K562 (cell line): ENCODE results near the gene RNF207. TPM values are rescaled to one million over a fixed set of nuclear protein-coding genes. Genes with fewer than 3 reads are reported as not detected.

ENCODE experiments used
- ATAC-seq: fragments of 200-7000 bp; cut with Tn5 transposase; 3 replicates; pipeline ENCODE4 v1.9.1; 2020; ENCODE audit warnings: moderate library complexity
- BruUV-seq: library from RNA; stranded (reverse); fragments of 400-500 nt; replicated peaks from 2 replicates; lab custom pipeline; 2021; lab: Mats Ljungman, UMichigan
- CTCF ChIA-PET: fragments of 300-600 bp; formaldehyde crosslinking; extraction: SDS; loops from one replicate; lab custom pipeline; 2021; ENCODE audit warnings: low intra/inter-chr PET ratio; lab: Yijun Ruan, JAX
- POLR2A ChIA-PET: fragments of 300-600, 350-650 bp; sonication (Branson Sonifier 250); formaldehyde crosslinking; extraction: SDS; loops from one replicate; lab custom pipeline; 2021; ENCODE audit warnings: antibody characterized with exemption, inconsistent platforms; lab: Yijun Ruan, JAX
- DNase-seq, 4 experiments: peaks; one replicate each; pipeline versions ENCODE4 v3.0.0 to v3.0.0-alpha.2; 2011 to 2018; ENCODE audit warnings: low spot score in 3 of 4, mixed read lengths in 3 of 4; ENCODE audit errors: extremely low read depth in 1 of 4
- FAIRE-seq: peaks from 2 replicates; lab custom pipeline; 2011; peaks lifted over from hg19 to GRCh38; lab: Jason Lieb, UNC
- H2AFZ ChIP-seq: 2 replicates; pipeline ENCODE4 v1.6.0; 2011; ENCODE audit warnings: low read depth, low read length, control low read depth, inconsistent platforms
- H3K27ac ChIP-seq: fragments of 200-600 bp; 3 replicates; pipeline ENCODE4 v1.8.0; 2011; ENCODE audit warnings: low read depth, mild to moderate bottlenecking, control low read depth, inconsistent platforms, low read length, moderate library complexity, mixed read lengths; ENCODE audit errors: extremely low read depth
- H3K27me3 ChIP-seq, 2 experiments: fragments of 300-600 bp in 1 of 2; 2 replicates in 1 of 2; 3 replicates in 1 of 2; pipeline versions ENCODE4 v1.6.0 to v1.8.0; 2011; ENCODE audit warnings: inconsistent platforms in 2 of 2, low read length in 2 of 2, mild to moderate bottlenecking in 1 of 2, mixed read lengths in 1 of 2, moderate library complexity in 1 of 2; ENCODE audit not compliant: control insufficient read depth in 2 of 2, insufficient read depth in 2 of 2
- H3K36me3 ChIP-seq: fragments of 300-600 bp; 3 replicates; pipeline ENCODE4 v1.8.0; 2011; ENCODE audit warnings: mild to moderate bottlenecking, low read length, inconsistent platforms; ENCODE audit not compliant: control insufficient read depth, insufficient read depth
- H3K4me1 ChIP-seq, 2 experiments: fragments of 200-600 bp in 1 of 2; replicated peaks in 1 of 2; 2 replicates in 1 of 2; 3 replicates in 1 of 2; pipeline versions ENCODE4 v1.5.1 to v1.8.0; 2011; ENCODE audit warnings: inconsistent platforms in 2 of 2, low read length in 2 of 2, mild to moderate bottlenecking in 1 of 2, mixed read lengths in 1 of 2, moderate library complexity in 1 of 2; ENCODE audit not compliant: control insufficient read depth in 2 of 2, insufficient read depth in 2 of 2
- H3K4me2 ChIP-seq: 2 replicates; pipeline ENCODE4 v1.6.1; 2011; ENCODE audit warnings: low read length, control low read depth, inconsistent platforms, mixed read lengths; ENCODE audit not compliant: insufficient read depth
- H3K4me3 ChIP-seq: fragments of 200-600 bp; sonication (generic), shearing (Covaris generic); 2 replicates; pipeline ENCODE4 v1.5.1; 2016; ENCODE audit warnings: control low read depth, inconsistent platforms
- H3K79me2 ChIP-seq: fragments of 200-600 bp; 3 replicates; pipeline ENCODE4 v1.8.0; 2011; ENCODE audit warnings: low read length, inconsistent platforms; ENCODE audit not compliant: control insufficient read depth, insufficient read depth
- H3K9ac ChIP-seq, 2 experiments: 2 replicates each; pipeline versions ENCODE4 v1.6.0 to v1.6.1; 2011; ENCODE audit warnings: low read depth in 2 of 2, low read length in 2 of 2, control low read depth in 1 of 2, inconsistent platforms in 1 of 2, mild to moderate bottlenecking in 1 of 2, mixed read lengths in 1 of 2; ENCODE audit not compliant: insufficient read depth in 1 of 2
- H3K9me1 ChIP-seq: one replicate; pipeline ENCODE4 v1.6.0; 2011; ENCODE audit warnings: inconsistent platforms, mild to moderate bottlenecking, low read length, moderate library complexity; ENCODE audit not compliant: control insufficient read depth, insufficient read depth
- H3K9me3 ChIP-seq: replicated peaks from 2 replicates; pipeline ENCODE4 v1.5.1; 2011; ENCODE audit warnings: low read depth, low read length, inconsistent platforms; ENCODE audit not compliant: control insufficient read depth, insufficient read depth
- H4K20me1 ChIP-seq: replicated peaks from 2 replicates; pipeline ENCODE4 v1.6.1; 2011; ENCODE audit warnings: low read length, inconsistent platforms, mixed read lengths; ENCODE audit not compliant: control insufficient read depth, insufficient read depth
- NFIC ChIP-seq: fragments of 450-650 bp; IDR thresholded peaks from 2 replicates; pipeline ENCODE4 v1.6.1; 2017; ENCODE audit warnings: mild to moderate bottlenecking, inconsistent platforms
- WGBS: fragments of 100-300 bp; shearing (Covaris generic); methylation state at CpG from one replicate; pipeline ENCODE4 v1.1.6; 2016; ENCODE audit warnings: low coverage, mixed read lengths; ENCODE audit not compliant: insufficient coverage; ENCODE audit errors: missing lambda C conversion rate; 5-methylcytosine and 5-hydroxymethylcytosine counted together
- in situ Hi-C: fragments of 300-500 bp; cut with MboI; formaldehyde crosslinking; loops from 4 replicates; pipeline ENCODE4 v1.15.0; 2018; ENCODE audit warnings: inconsistent platforms, mixed read lengths
- intact Hi-C: fragments of 100-400 bp; cut with micrococcal nuclease; formaldehyde crosslinking; loops from 2 replicates; pipeline ENCODE4 v1.14.2; 2022
- polyA plus RNA-seq, 8 experiments: library from polyadenylated mRNA; depleted of rRNA in 4 of 8; stranded (reverse) in 5 of 8; unstranded in 3 of 8; fragments of >200 nt; fragmentation: Nextera tagmentation in 2 of 8; fragmentation: Illumina TruSeq in 1 of 8; extraction: Ambion mirVana in 2 of 8; extraction: Trizol in 1 of 8; gene quantifications; 2 replicates each; pipeline versions ENCODE4 v1.2.1 to v1.2.3, GENCODE V29; 2011 to 2014; ENCODE audit warnings: inconsistent platforms in 1 of 8, missing spikeins in 1 of 8
- total RNA-seq, 7 experiments: library from RNA; depleted of rRNA in 6 of 7; stranded (reverse); fragments of >200 nt in 6 of 7; fragmentation: Illumina TruSeq in 2 of 7; extraction: Trizol in 2 of 7; gene quantifications; 2 replicates each; pipeline versions ENCODE4 v1.2.1 to v1.2.3, GENCODE V29; 2011 to 2021; ENCODE audit warnings: low replicate concordance in 1 of 7
- TF ChIP-seq, protein P1 (sequence below), 2 experiments: IDR thresholded peaks; 2 replicates each; pipeline ENCODE4 v1.6.1; 2011; ENCODE audit warnings: borderline replicate concordance in 1 of 2, control low read depth in 1 of 2, low read depth in 1 of 2, low read length in 1 of 2, mild to moderate bottlenecking in 1 of 2, mixed read lengths in 1 of 2, moderate library complexity in 1 of 2; ENCODE audit not compliant: insufficient read depth in 1 of 2, insufficient read length in 1 of 2, poor library complexity in 1 of 2, severe bottlenecking in 1 of 2; ENCODE audit errors: extremely low read depth in 1 of 2

The RNF207 gene
- total and polyA plus RNA-seq, 9 of the 15 experiments (the other 6 are each of a cell fraction or from before 2014, with no cell fraction given), result 2.7 to 30.6 (median 12.9) TPM

DNA sequence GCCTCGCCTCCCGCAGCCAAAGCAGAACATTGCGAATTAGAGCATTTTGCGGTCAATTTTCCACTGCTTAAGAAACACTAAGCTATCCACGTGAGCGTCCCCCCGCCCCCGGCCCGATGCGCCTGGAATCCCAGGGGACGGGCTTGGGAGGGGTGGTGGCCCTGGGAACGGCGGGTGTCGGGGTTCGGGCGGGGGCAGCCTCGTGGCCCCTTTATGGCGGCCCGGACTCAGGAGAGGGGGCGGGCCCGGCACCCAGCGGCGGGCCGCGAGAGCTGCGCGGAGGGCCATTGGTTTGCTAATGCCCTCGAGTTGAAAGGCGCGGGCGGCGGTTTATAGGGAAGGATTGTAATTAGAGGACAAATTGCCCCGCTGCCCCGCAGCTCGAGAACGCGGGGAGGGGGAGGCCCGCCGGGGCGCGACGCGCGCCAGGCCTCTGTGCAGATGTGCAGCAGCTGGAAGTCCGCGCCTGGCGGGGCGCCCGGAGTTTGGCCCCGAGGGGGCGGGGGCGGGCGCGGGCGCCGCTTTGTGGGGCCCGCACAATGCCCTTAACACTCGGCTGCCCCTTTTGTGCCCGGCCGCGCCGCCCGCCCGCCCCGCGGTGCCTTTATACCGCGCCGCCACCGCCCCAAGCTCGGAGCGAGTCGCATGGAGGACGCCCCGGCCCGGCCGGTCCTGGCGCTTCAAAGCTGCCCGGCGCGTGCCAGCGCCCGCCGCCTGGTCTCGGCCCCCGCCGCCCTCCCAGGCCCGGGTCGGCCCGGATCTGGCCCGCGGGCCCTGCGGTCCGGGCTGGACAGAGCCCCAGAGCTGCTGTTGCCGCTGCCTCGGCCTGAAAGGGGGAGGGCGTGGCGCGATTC, 36.2 kb downstream of the RNF207 start:
- no peak overlapping the region for H3K4me3 ChIP-seq
- H3K27ac ChIP-seq, result no peak overlapping the region
- ATAC-seq, result no peak
- peaks cover 17% of the 10 kb centered on the region for H4K20me1 ChIP-seq
- BruUV-seq, result no TSS peak
- H3K4me2 ChIP-seq, result no peak overlapping the region
- intact Hi-C loops (no loop called here), in situ Hi-C loops (no loop called here)
- H3K36me3 ChIP-seq, result no peaks in the 10 kb centered on the region
- H3K27me3 ChIP-seq, result peaks cover 35 to 47% of the 10 kb centered on the region in 2 experiments
- no peaks in the 10 kb centered on the region for H3K79me2 ChIP-seq
- no peaks in the 10 kb centered on the region for H3K9me1 ChIP-seq
- CTCF ChIA-PET, result no interaction called here
- TF ChIP-seq NFIC, result no peak
- TF ChIP-seq, protein P1, sequence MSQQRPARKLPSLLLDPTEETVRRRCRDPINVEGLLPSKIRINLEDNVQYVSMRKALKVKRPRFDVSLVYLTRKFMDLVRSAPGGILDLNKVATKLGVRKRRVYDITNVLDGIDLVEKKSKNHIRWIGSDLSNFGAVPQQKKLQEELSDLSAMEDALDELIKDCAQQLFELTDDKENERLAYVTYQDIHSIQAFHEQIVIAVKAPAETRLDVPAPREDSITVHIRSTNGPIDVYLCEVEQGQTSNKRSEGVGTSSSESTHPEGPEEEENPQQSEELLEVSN (IDR thresholded peaks at IDR 0.05; ENCODE audit: borderline replicate concordance in 1 of 2, extremely low read depth in 1 of 2, insufficient read depth in 1 of 2, insufficient read length in 1 of 2, low read depth in 1 of 2, low read length in 1 of 2, poor library complexity in 1 of 2, severe bottlenecking in 1 of 2), result peak in 1 of 2 experiments; percentile 62
- peaks cover 5 to 49% of the 10 kb centered on the region in 2 experiments; a peak in 3 of 5 replicates for H3K4me1 ChIP-seq
- POLR2A ChIA-PET, result interaction anchor here (0.5 to 1.0 kb wide), 4 partner anchors 42 to 206 kb away, joined by 3 to 4 read pairs (median 3); partner anchors contain the start of gene RPL22
- FAIRE-seq, result no peak
- no peaks in the 10 kb centered on the region for H3K9me3 ChIP-seq
- peak in 1 of 4 experiments; percentile 38 for DNase-seq
- H3K9ac ChIP-seq, result no peak overlapping the region
- 3% methylated on average over 57 of the region's 99 CpGs for WGBS
- H2AFZ ChIP-seq, result no peak overlapping the region
